GM21825 (cell line): ENCODE data around the gene HYI.
"Not testable (repeated sequence)": the region's sequence is repeated elsewhere in the genome, so short reads cannot be mapped to it uniquely, and the experiment has no call there.

Source experiments
- ATAC-seq: cut with Tn5 transposase; IDR thresholded peaks from one replicate; pipeline ENCODE4 v1.9.1; 2021; ENCODE audit warnings: mild to moderate bottlenecking, moderate library complexity; ENCODE audit not compliant: unreplicated experiment

HYI gene

DNA sequence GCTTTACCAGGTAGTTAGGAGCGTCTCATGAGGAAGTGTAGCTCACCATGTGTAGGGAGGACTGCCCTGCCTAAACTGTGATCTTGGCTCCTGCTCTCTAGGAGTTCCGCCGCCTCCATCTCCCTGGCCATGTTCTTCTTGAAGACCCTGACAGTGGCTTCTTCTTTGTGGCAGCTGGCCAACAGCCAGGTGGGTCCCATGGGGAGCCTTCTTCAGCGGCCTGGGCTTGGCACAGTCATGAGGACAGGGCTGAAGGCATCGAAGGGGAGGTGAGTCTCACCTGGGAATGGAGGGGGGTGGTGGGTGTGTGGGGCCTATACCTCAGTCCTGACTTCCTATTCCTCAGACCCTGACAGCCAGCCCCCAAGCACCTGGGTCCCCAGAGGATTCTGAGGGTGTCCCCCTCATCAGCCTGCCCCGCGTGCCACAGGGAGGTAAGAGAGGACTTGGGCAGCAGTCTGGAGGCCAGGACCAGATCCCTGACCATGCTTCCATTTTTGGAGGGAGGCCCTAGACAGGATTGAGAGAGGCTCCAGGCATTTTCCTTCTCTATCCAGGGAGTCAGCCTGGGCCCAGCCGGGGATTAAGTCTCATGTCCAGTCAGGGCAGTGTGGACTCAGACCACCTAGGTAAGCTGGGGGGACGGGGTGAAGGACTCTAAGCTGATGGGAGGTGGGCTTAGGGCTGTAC is 21.4 kb downstream of the HYI start:
- no peak for ATAC-seq

DNA sequence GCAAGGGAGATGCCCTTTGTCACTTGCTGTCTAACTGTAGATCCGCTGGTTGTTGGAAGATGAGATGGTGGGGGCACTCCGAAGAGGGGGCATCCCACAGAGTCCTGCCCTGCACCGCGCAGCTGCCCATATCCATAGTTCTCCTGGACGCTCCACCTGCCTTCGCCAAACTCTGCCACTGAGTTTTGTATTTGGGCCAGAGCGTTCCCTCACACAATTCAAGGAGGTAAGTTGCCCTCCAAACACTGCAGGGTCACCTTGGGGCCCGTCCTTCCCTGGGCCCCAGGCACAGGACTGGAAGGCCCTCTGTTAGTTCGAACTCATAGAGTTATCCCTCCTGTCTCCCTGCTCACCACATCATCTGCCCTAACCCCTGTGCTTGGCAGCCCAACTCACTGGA is 22.1 kb downstream of the HYI start:
- ATAC-seq = no peak

DNA sequence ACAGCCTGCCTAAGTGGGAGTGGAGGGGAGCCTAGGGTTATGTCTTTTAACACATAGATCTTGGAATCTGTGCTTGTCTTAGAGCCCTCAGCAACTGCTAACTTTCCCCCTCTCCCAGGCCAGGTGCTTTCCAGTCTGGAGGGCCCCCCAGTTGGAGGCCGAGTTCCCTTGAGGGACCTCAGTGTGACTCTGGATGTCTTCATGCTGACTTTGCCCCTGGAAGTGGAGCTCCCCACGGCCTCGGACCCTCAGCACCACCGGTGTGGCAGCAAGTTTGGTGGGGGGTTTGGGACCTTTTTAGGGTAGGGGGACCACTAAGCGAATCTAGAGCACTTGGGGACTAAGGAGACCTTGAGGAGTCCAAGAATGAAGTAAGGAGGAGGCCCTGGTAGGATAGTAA is 22.9 kb downstream of the HYI start:
- no peak for ATAC-seq

DNA sequence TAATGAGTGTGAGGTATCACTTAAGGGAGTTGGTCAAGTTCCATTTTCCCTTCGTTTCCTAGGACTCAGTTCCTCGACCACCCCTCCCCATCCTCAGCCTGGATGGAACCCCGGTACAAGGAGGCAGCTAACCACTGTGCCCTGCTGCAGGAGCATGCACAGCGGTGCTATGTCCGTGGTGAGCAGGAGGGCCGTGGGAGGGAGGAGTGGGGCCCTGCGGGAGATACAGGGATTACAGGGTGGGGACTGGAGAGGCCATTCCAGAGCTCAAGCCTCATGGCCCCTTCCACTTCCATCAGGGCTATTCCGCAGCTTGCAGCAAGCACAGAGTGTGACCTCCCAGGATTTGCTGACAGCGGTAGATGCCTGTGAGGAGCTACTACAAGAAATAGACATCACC is 25.8 kb downstream of the HYI start:
- ATAC-seq = no peak

DNA sequence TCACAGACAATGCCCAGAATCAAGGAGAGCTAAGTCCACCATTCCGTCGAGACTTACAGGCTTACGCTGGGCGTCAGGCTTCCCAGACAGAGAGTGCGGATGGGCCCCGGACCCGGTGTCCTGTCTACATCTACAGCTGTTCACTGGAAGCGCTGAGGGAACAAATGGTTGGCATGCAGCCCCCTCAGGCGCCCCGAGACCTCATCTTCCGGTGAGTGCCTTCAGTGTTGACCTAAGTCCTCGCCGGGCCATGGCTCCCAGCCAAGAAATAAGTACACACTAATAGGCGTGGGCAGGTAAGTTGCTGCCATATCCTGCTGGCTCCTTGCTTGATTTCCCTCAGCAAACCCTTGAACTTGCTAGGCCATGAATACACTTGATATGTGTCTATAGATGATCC is 26.2 kb downstream of the HYI start:
- no peak for ATAC-seq

- ATAC-seq = no peak
Observed at GRCh38 chr1:43426221-43426620, 27.5 kb downstream of the HYI start.

- no peak for ATAC-seq
Observed at GRCh38 chr1:43425045-43425444, 28.7 kb downstream of the HYI start.

GRCh38 chr1:43423672-43424550 is 29.8 kb downstream of the HYI start:
- ATAC-seq = no peak

DNA sequence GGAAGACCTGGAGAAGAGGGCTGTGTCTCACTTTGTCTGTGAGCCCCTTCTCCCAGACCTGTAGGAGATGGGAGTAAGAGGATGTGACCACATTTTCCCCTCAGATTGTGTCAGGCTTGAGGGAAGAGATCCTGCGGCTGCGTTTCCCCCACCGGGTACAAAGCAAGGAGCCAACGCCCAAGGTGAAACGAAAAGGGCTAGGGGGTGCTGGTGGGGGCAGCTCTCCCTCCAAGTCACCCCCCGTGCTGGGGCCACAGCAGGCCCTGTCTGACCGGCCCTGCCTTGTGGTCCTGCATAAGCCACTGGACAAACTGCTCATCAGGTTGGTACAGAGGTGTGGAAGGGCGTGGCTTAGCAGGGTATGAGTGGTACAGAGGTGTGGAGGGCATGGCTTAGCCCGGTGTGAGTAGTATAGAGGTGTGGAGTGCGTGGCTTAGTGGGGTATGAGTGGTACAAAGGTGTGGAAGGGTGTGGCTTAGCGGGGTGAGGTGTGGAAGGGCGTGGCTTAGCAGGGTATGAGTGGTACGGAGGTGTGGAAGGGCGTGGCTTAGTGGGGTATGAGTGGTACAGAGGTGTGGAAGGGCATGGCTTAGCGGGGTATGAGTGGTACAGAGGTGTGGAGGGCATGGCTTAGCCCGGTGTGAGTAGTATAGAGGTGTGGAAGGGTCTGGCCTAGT is 30.6 kb downstream of the HYI start:
- ATAC-seq = no peak

GRCh38 chr1:43421976-43422750 is 31.6 kb downstream of the HYI start:
- no peak for ATAC-seq

- ATAC-seq = no peak
Observed at GRCh38 chr1:43421396-43421795, 32.3 kb downstream of the HYI start.

DNA sequence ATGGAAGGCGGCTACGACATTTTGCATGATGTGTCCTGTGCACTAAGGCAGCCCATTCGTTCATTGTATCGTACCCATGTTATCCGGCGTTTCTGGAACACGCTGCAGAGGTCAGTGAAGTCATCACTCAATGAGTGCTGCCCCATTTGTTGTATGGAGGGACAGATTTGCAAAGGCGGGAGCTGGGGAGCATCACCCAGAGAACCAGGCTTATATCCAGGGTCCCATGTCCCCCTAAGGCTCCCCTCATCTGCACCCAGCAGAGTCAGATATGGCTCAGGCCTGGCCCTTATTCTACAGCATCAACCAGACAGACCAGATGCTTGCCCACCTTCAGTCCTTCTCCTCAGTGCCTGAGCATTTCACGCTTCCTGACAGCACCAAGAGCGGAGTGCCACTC is 32.9 kb downstream of the HYI start:
- ATAC-seq = no peak

GRCh38 chr1:43419627-43420425 is 33.9 kb downstream of the HYI start:
- ATAC-seq = no peak

GRCh38 chr1:43418858-43419257 is 34.9 kb downstream of the HYI start:
- ATAC-seq = no peak

DNA sequence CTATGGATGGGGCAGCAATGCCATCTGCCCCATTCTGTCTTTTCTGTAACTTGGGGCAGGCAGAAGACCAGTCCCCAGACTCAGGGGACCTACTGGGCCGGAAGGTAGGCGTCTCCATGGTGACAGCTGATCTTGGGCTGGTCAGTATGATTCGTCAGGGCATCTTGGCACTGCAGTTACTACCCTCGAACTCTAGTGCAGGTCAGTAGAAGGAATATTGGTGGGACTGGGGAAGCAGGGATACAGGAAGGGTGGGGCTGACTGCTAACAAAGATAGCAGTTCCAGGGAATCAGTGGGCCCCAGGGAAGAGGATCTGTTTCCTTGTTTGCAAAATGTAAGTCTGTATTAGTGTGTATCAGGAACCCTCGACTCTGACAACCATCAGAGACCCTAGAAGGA is 37.8 kb downstream of the HYI start:
- ATAC-seq = no peak

DNA sequence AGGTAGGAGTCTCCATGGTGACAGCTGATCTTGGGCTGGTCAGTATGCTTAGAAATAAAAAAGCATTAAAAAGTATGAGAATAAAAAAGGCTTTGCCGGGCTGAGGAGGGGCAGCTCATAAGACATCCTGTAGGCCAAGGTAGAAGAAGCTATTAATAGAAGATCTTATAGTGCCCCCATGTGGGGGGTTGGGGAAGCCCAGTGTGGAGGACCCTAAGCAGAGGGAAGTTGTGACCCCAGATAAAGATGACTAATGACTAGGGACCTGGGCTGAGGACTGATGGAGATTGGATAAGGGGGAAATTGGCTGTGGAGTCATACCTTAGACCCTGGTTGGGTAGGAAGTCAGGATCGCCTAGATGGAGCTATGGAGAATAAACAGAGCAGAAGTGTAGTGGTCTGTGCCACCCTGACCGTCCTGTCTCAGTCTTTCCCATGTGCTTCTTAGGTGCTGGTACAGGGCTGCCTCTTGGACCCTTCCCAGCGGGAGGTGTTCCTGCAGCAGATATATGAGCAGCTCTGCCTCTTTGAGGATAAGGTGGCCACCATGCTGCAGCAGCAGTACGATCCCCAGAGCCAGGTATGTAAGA is 39.0 kb downstream of the HYI start:
- ATAC-seq = no peak

DNA sequence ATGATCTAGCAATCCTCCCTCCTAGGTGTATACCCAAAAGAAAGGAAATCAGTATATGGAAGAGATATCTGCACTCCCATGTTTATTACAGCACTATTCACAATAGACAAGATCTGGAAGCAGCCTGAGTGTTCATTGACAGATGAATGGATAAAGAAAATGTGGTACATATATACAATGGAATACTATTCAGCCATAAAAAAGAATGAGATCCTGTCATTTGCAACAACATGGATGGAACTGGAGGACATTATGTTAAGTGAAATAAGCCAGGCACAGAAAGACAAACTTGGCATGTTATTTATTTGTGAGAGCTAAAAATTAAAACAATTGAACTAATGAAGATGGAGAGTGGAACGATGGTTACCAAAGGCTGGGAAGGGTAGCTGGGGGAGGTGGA is 40.3 kb downstream of the HYI start:
- not testable (repeated sequence) for ATAC-seq

GRCh38 chr1:43410571-43410970 is 43.2 kb downstream of the HYI start:
- no peak for ATAC-seq

GRCh38 chr1:43405876-43406234 is 47.9 kb downstream of the HYI start:
- no peak for ATAC-seq
